T1000 (cell line): Measurements from ENCODE around the gene CNTN2.

Experiments used
- DNase-seq: peaks from one replicate; lab custom pipeline; 2025; ENCODE audit warnings: mixed read lengths; lab: John Stamatoyannopoulos, UW

Gene CNTN2

GRCh38 chr1:205122489-205122882 is 79.5 kb downstream of the CNTN2 start:
- DNase-seq: no peak

DNA sequence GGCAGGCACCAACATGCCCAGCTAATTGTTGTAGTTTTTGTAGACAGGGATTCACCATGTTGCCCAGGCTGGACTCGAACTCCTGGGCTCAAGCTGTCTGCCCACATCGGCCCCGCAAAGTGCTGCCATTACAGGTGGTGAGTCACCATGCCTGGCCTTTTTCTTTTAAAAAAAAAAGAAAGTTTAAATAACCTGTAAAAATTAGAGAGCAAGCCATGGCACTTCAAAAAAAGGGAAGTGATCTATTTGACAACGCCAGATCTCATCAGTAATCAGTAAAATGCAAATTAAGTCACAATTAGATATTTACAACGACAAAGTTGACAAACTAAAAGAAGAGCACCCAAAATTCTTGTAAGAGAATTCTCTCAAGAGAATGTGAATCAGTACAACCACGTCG is 81.7 kb downstream of the CNTN2 start:
- DNase-seq: no peak

DNA sequence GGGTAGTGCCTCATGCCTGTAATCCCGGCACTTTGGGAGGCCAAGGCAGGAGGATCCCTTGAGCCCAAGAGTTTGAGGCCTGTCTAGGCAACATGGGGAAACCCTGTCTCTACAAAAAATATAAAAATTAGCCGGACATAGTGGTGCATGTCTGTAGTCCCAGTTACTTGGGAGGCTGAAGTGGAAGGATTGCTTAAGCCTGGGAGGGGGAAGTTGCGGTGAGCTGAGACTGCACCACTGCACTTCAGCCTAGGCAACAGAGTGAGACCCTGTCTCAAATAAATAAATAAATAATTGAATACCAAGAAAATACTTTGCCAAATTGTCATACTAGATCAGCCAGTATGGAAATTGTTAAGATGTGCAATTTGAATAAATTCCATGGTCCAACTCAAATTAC is 84.6 kb downstream of the CNTN2 start:
- no peak for DNase-seq
